ENCODE results near the gene ANKMY1.

DNA sequence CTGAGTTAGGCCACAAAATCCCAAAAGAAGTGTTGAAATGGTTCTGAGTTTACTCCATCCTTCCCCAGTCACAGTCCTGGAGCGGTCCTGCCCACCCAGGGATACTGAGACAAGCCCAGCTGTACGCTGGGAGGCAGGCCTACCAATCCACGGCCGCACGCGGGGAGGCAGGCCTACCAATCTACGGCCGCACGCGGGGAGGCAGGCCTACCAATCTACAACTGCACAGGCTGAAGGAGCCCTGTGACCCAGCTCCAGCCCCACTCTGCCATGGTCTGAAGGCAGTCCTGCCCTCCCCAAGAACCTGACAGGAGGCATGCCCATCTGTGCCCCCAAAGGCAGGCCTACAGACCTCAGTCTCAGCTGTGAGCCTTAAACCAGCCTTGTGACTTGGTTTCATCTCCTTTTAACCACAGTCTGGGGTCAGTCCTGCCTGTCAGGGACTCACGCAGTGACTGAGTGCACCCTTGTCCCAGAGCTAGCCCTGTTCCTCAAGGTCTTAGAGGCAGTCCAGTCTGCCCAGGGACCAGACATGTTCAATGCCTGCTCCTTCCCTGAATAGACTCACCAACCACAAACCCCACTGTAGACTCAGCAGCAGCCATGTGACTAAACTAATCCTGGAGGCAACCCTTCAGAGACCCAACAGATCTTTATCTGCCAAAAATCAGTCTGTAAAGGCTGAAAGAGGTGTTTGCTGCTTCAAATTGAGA, 85.6 kb downstream of the ANKMY1 start:
- TF ChIP-seq CTCF (conservative IDR thresholded peaks at IDR 0.05; ENCODE audit: low read depth, low read length) (no peak), EZH2 (IDR thresholded peaks at IDR 0.05; ENCODE audit: low read length, unreplicated experiment) (no peak)

Measured in PC-3 (cell line).